Measurements from ENCODE around the gene CCNY.

GRCh38 chr10:35552650-35553342, 216.5 kb downstream of the CCNY start:
- TF ChIP-seq POLR2A (IDR thresholded peaks at IDR 0.05; ENCODE audit: low read depth, low read length) (no peak), TAF1 (IDR thresholded peaks at IDR 0.05; ENCODE audit: borderline replicate concordance, low read depth, low read length) (no peak)
